Uterus (tissue), 4 donors: Measurements from ENCODE around the gene KCNQ5. TPM values are rescaled to one million over a fixed set of nuclear protein-coding genes. Genes with fewer than 3 reads are reported as not detected.

ENCODE experiments used
- DNase-seq, 2 donors: peaks; one replicate each; pipeline ENCODE4 v3.0.0-alpha.2; 2019 to 2020
- H3K27ac ChIP-seq, 2 donors: fragments of 200-600 bp; sonication (generic); 1 replicate in 1 of 2; 2 replicates in 1 of 2; pipeline ENCODE4 v1.5.1; 2016 to 2018
- H3K27me3 ChIP-seq, 2 donors: fragments of 200-600 bp; sonication (generic); one replicate each; pipeline ENCODE4 v1.5.1; 2018 to 2019; ENCODE audit warnings: control low read depth in 1 of 2
- H3K36me3 ChIP-seq, 2 donors: fragments of 200-600 bp; sonication (generic); one replicate each; pipeline ENCODE4 v1.5.1; 2019; ENCODE audit warnings: control low read depth in 1 of 2
- H3K4me1 ChIP-seq, 2 donors: fragments of 200-600 bp; sonication (generic); one replicate each; pipeline ENCODE4 v1.5.1; 2018 to 2019; ENCODE audit warnings: control low read depth in 1 of 2
- H3K4me3 ChIP-seq, 2 donors: fragments of 200-600 bp; sonication (generic); 1 replicate in 1 of 2; 2 replicates in 1 of 2; pipeline ENCODE4 v1.5.1; 2018 to 2019; ENCODE audit warnings: mild to moderate bottlenecking in 1 of 2
- H3K9me3 ChIP-seq, 2 donors: fragments of 200-600 bp; sonication (generic); one replicate each; pipeline ENCODE4 v1.5.1; 2019; ENCODE audit warnings: control low read depth in 1 of 2
- POLR2A ChIP-seq, 2 donors: fragments of 450-650 bp; IDR thresholded peaks; one replicate each; pipeline ENCODE4 v1.6.1; 2016; ENCODE audit warnings: antibody characterized with exemption in 2 of 2, mild to moderate bottlenecking in 1 of 2, moderate library complexity in 1 of 2
- intact Hi-C: fragments of 100-400 bp; cut with DNase I; formaldehyde crosslinking; loops from one replicate; pipeline ENCODE4 v1.15.1; 2023; ENCODE audit warnings: low total_unique reads
- total RNA-seq, 4 donors: library from RNA; depleted of rRNA in 3 of 4; stranded (reverse); fragments of >200 nt in 3 of 4; gene quantifications; one replicate each; pipeline versions ENCODE4 v1.1.0 to v1.2.4, GENCODE V29; 2014 to 2023
- TF ChIP-seq, protein P1 (sequence below), 4 experiments: fragments of 200-600 bp in 2 of 4; fragments of 450-650 bp in 2 of 4; sonication (generic) in 2 of 4; IDR thresholded peaks; one replicate each; pipeline ENCODE4 v1.5.1; 2016 to 2019; ENCODE audit warnings: antibody characterized with exemption in 4 of 4, mild to moderate bottlenecking in 2 of 4, moderate library complexity in 1 of 4
- donor health status: DM: yes; HTN: yes; CAD: no.

KCNQ5 gene
- total RNA-seq, 4 donors from 2014 or later: 0.34 to 2.4 TPM; not detected in 2

GRCh38 chr6:73047801-73048200 lies 425.9 kb downstream of the KCNQ5 start:
- H3K27ac ChIP-seq: no peak overlapping the region
- no peaks in the 10 kb centered on the region for H3K4me1 ChIP-seq
- no peak overlapping the region for H3K4me3 ChIP-seq
- H3K36me3 ChIP-seq: no peaks in the 10 kb centered on the region
- TF ChIP-seq, protein P1, sequence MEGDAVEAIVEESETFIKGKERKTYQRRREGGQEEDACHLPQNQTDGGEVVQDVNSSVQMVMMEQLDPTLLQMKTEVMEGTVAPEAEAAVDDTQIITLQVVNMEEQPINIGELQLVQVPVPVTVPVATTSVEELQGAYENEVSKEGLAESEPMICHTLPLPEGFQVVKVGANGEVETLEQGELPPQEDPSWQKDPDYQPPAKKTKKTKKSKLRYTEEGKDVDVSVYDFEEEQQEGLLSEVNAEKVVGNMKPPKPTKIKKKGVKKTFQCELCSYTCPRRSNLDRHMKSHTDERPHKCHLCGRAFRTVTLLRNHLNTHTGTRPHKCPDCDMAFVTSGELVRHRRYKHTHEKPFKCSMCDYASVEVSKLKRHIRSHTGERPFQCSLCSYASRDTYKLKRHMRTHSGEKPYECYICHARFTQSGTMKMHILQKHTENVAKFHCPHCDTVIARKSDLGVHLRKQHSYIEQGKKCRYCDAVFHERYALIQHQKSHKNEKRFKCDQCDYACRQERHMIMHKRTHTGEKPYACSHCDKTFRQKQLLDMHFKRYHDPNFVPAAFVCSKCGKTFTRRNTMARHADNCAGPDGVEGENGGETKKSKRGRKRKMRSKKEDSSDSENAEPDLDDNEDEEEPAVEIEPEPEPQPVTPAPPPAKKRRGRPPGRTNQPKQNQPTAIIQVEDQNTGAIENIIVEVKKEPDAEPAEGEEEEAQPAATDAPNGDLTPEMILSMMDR (IDR thresholded peaks at IDR 0.05): no peak
- TF ChIP-seq POLR2A (IDR thresholded peaks at IDR 0.05): no peak
- no peaks in the 10 kb centered on the region for H3K27me3 ChIP-seq
- no peaks in the 10 kb centered on the region for H3K9me3 ChIP-seq
- DNase-seq: no peak
- intact Hi-C loops: no loop called here

- H3K4me1 ChIP-seq: no peaks in the 10 kb centered on the region
- intact Hi-C loops: no loop called here
These were observed 428.2 kb downstream of the KCNQ5 start for GRCh38 chr6:73049971-73050594.

GRCh38 chr6:73050706-73051105 lies 428.8 kb downstream of the KCNQ5 start:
- intact Hi-C loops: no loop called here
- TF ChIP-seq, protein P1 (IDR thresholded peaks at IDR 0.05): no peak
- Histone ChIP-seq H3K27me3 (no peaks in the 10 kb centered on the region), H3K27ac (no peak overlapping the region), H3K36me3 (no peaks in the 10 kb centered on the region), H3K9me3 (no peaks in the 10 kb centered on the region), H3K4me1 (no peaks in the 10 kb centered on the region), H3K4me3 (no peak overlapping the region)
- DNase-seq: no peak

More at GRCh38 chr6:73049971-73050594, 428.2 kb downstream of the KCNQ5 start:
- H3K4me3 ChIP-seq: no peak overlapping the region
- no peaks in the 10 kb centered on the region for H3K9me3 ChIP-seq
- TF ChIP-seq POLR2A (IDR thresholded peaks at IDR 0.05): no peak
- TF ChIP-seq, protein P1 (IDR thresholded peaks at IDR 0.05): no peak
- no peaks in the 10 kb centered on the region for H3K27me3 ChIP-seq
- no peak overlapping the region for H3K27ac ChIP-seq
- no peaks in the 10 kb centered on the region for H3K36me3 ChIP-seq
- no peak for DNase-seq

DNA sequence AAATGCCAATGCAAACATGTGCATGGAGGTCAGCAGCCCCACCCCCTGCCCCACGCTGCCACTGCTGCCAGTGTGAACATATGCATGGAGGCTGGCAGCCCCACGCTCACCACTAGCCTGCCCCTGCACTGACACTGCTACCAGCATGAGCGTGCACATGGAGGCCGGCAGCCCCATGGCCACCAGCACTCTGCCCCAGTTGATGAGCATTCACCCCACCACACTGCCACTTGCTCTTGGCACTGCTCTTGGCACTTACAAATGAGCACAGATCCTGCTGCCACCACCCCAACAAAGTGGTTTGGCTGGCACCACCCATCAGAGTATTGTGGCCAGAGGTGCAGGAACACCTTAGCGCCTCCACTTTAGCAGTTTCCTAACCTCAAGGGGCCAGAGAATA lies 429.3 kb downstream of the KCNQ5 start:
- no peaks in the 10 kb centered on the region for H3K27me3 ChIP-seq
- no peak overlapping the region for H3K27ac ChIP-seq
- intact Hi-C loops: no loop called here
- DNase-seq: no peak
- no peak overlapping the region for H3K4me3 ChIP-seq
- H3K36me3 ChIP-seq: no peaks in the 10 kb centered on the region
- no peaks in the 10 kb centered on the region for H3K4me1 ChIP-seq
- no peak for TF ChIP-seq POLR2A (IDR thresholded peaks at IDR 0.05)
- TF ChIP-seq, protein P1 (IDR thresholded peaks at IDR 0.05): no peak
- H3K9me3 ChIP-seq: no peaks in the 10 kb centered on the region

DNA sequence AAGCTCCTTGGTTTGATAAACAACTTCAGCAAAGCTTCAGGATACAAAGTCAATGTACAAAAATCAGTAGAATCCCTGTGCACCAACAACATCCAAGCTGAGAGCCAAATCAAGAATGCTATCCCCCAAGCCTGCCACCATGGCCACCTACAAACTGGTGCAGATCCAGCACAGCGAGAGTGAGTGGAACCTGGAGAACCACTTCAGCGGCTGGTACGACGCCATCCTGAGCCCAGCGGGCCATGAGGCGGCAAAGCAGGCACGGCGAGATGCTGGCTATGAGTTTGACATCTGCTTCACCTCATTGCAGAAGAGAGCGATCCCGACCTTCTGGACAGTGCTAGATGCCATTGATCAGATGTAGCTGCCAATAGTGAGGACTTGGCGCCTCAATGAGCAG lies 433.1 kb downstream of the KCNQ5 start:
- no peaks in the 10 kb centered on the region for H3K36me3 ChIP-seq
- H3K4me3 ChIP-seq: no peak overlapping the region
- TF ChIP-seq, protein P1 (IDR thresholded peaks at IDR 0.05): no peak
- no peak for TF ChIP-seq POLR2A (IDR thresholded peaks at IDR 0.05)
- intact Hi-C loops: no loop called here
- no peaks in the 10 kb centered on the region for H3K4me1 ChIP-seq
- DNase-seq: no peak
- no peaks in the 10 kb centered on the region for H3K9me3 ChIP-seq
- H3K27ac ChIP-seq: no peak overlapping the region
- no peaks in the 10 kb centered on the region for H3K27me3 ChIP-seq
